ENCODE measurements around the gene JAKMIP2. TPM values are rescaled to one million over a fixed set of nuclear protein-coding genes. Genes with fewer than 3 reads are reported as not detected.

The JAKMIP2 gene
- total RNA-seq, 4 donors from 2014 or later = 0.83 to 2.6 (median 1.3) TPM

DNA sequence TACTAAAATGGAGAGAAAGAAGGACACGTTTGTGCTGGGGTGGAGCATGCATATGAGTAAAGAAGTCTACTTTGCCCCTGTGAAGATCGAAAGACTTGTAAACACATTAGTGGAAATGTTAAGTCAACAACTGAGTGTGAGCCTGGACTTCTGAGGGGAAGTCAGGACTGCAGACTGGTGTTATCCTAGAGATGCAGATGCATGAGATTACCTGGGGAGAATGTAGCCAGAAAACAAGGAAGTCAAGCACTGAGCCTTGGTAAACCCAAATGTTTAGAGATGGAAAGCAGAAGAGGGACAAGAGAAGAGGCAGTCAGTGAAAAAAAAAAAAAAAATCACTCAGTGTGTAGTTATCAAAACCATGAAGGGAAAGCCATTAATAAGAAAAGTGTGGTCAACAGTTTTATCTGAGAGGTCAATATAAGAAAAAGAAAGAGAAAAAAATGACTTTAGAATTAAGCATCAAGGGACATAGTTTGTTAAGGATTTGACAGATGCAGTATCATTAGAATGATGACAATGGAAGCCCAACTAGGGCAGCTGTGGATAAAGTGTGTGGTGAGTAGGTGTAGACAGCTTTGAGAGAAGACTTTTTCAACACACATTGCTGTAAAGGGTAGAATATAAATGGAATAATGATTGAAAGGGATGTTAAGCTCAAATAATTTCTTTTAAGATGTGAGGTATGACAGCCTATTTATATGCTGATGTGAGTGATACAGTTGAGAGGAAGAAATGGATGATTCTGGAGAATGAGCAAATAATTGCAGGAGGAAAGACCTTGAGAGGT lies 22.2 kb downstream of the JAKMIP2 start:
- 44% methylated on average over 2 of the region's 2 CpGs for WGBS
- H3K36me3 ChIP-seq = no peaks in the 10 kb centered on the region
- no peak for DNase-seq (ENCODE audit: extremely low spot score)

DNA sequence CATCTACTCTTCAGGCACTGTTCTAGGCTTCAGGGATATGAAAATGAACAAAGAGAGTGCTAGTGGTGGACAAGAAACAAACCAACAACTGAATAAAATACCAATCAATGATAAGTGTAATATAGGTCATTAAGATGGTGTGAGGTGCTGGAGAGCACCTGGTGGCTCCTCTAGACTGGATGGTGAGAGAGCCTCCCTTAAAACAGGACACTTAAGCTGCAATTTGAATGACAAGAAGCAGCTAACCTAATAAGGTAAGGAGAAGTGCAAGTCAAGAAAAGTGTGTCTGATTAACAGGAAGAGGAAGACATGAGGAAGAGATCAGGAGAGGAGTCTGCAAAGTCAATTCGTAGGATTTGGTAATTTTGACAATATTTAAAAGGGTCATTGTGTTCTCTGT lies 23.1 kb downstream of the JAKMIP2 start:
- WGBS = 64% methylated on average over 1 of the region's 1 CpG
- no peaks in the 10 kb centered on the region for H3K9me3 ChIP-seq
- intact Hi-C loops (cut with DNase I) = no loop called here
- H3K27ac ChIP-seq (replicated peaks in 1 of 4) = no peak overlapping the region
- TF ChIP-seq, protein P1, sequence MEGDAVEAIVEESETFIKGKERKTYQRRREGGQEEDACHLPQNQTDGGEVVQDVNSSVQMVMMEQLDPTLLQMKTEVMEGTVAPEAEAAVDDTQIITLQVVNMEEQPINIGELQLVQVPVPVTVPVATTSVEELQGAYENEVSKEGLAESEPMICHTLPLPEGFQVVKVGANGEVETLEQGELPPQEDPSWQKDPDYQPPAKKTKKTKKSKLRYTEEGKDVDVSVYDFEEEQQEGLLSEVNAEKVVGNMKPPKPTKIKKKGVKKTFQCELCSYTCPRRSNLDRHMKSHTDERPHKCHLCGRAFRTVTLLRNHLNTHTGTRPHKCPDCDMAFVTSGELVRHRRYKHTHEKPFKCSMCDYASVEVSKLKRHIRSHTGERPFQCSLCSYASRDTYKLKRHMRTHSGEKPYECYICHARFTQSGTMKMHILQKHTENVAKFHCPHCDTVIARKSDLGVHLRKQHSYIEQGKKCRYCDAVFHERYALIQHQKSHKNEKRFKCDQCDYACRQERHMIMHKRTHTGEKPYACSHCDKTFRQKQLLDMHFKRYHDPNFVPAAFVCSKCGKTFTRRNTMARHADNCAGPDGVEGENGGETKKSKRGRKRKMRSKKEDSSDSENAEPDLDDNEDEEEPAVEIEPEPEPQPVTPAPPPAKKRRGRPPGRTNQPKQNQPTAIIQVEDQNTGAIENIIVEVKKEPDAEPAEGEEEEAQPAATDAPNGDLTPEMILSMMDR (IDR thresholded peaks at IDR 0.05) = no peak
- no peaks in the 10 kb centered on the region for H3K36me3 ChIP-seq
- no peak overlapping the region for H3K4me3 ChIP-seq
- H3K27me3 ChIP-seq = no peaks in the 10 kb centered on the region
- no peak for DNase-seq (ENCODE audit: extremely low spot score)
- H3K4me1 ChIP-seq = no peaks in the 10 kb centered on the region

More for the DNA sequence above, 22.2 kb downstream of the JAKMIP2 start:
- H3K9me3 ChIP-seq = no peaks in the 10 kb centered on the region
- H3K4me3 ChIP-seq = no peak overlapping the region
- H3K4me1 ChIP-seq = no peaks in the 10 kb centered on the region
- no peak for TF ChIP-seq EP300 (IDR thresholded peaks at IDR 0.05)
- no peak for TF ChIP-seq POLR2A (IDR thresholded peaks at IDR 0.05; ENCODE audit: low read depth)
- no peak for TF ChIP-seq POLR2AphosphoS5 (IDR thresholded peaks at IDR 0.05)
- TF ChIP-seq, protein P1 (IDR thresholded peaks at IDR 0.05) = no peak
- H3K27me3 ChIP-seq = no peaks in the 10 kb centered on the region
- no peak overlapping the region for H3K27ac ChIP-seq (replicated peaks in 1 of 4)
- intact Hi-C loops (cut with DNase I) = no loop called here

DNA sequence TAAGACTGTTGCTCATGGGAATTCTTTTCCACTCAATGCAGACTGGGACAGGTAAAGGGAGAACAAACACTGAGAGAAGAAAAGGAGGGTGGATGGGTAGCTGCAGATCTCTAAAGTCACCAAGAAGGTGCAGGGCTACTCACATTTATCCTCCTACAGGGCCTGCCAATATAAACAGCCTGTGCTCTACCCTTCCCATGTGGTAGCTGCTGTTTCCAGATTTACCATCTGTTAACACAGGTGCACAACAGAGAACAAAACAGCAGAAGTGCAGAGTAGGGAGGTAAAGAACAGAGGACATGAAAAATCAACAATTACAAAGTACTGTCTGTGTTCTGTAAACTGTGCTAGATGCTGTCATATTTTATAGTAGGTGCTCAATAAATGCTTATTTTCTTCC lies 26.0 kb downstream of the JAKMIP2 start:
- Histone ChIP-seq H3K27ac (replicated peaks in 1 of 4) (no peak overlapping the region), H3K27me3 (no peaks in the 10 kb centered on the region), H3K4me3 (no peak overlapping the region), H3K9me3 (no peaks in the 10 kb centered on the region), H3K36me3 (no peaks in the 10 kb centered on the region), H3K4me1 (peaks cover 0 to 6% (median 2%) of the 10 kb centered on the region in 4 donors)
- TF ChIP-seq, protein P1 (IDR thresholded peaks at IDR 0.05) = no peak
- TF ChIP-seq POLR2AphosphoS5 (IDR thresholded peaks at IDR 0.05) (no peak), EP300 (IDR thresholded peaks at IDR 0.05) (no peak), POLR2A (IDR thresholded peaks at IDR 0.05; ENCODE audit: low read depth) (no peak)
- no peak for DNase-seq (ENCODE audit: extremely low spot score)
- intact Hi-C loops (cut with DNase I) = no loop called here

DNA sequence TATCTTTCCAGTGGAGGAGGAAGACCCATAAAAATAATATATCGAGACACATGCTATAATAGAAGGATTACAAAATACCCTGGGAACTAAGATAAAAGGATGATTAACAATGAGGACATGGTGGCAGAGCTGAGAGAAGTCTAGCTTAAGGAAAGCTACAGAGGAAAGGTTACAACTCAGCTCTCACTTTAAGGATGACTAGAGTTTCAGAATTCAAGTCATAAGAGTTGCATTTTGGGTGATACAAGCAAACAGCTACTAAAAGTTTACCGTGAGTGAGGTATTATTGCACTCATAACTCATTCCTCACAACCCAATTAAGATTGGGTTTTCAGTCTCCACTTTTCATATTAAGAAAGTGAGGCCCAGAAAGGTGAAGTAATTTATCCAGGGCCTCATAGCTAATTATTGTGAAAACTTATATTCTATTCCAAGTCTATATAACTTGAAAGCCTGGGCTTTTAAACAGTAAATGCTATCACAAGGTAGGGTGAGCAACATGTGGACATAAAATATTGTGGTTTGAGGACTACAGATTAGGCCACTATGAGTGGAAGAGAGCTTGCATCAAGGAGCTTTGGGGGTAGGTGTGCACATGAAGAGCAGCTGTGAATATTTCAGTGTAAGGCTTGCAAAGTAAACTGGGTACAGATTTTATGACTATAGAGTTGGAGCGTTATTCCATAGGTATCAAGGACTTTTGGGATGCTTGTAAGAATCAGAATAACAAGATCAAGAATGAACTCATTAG lies 28.0 kb downstream of the JAKMIP2 start:
- H3K4me3 ChIP-seq = no peak overlapping the region
- TF ChIP-seq POLR2AphosphoS5 (IDR thresholded peaks at IDR 0.05) = no peak
- TF ChIP-seq POLR2A (IDR thresholded peaks at IDR 0.05; ENCODE audit: low read depth) = no peak
- TF ChIP-seq, protein P1 (IDR thresholded peaks at IDR 0.05) = no peak
- no peak for TF ChIP-seq EP300 (IDR thresholded peaks at IDR 0.05)
- intact Hi-C loops (cut with DNase I) = no loop called here

More for the DNA sequence above, 28.0 kb downstream of the JAKMIP2 start:
- DNase-seq (ENCODE audit: extremely low spot score) = no peak
- H3K27me3 ChIP-seq = no peaks in the 10 kb centered on the region
- H3K4me1 ChIP-seq = peaks cover 0 to 6% (median 3%) of the 10 kb centered on the region in 4 donors
- no peaks in the 10 kb centered on the region for H3K9me3 ChIP-seq
- no peaks in the 10 kb centered on the region for H3K36me3 ChIP-seq
- H3K27ac ChIP-seq (replicated peaks in 1 of 4) = no peak overlapping the region
- WGBS = 93% methylated on average over 3 of the region's 3 CpGs
